IPS-20b (cell line): ENCODE data around the gene COMMD10.

Experiments
- H3K27ac ChIP-seq: one replicate; pipeline ENCODE4 v1.5.1; 2013; ENCODE audit warnings: low read length
- H3K27me3 ChIP-seq: 2 replicates; pipeline ENCODE4 v1.6.1; 2013; ENCODE audit warnings: mild to moderate bottlenecking, low read length, inconsistent platforms; ENCODE audit not compliant: insufficient read depth
- H3K36me3 ChIP-seq: 2 replicates; pipeline ENCODE4 v1.6.1; 2013; ENCODE audit warnings: low read depth, mild to moderate bottlenecking, inconsistent platforms, low read length, moderate library complexity; ENCODE audit not compliant: insufficient read depth
- H3K4me1 ChIP-seq: 2 replicates; pipeline ENCODE4 v1.6.1; 2013; ENCODE audit warnings: mild to moderate bottlenecking, control low read depth, inconsistent platforms, low read length, moderate library complexity; ENCODE audit not compliant: insufficient read depth
- H3K4me3 ChIP-seq: 2 replicates; pipeline ENCODE4 v1.5.1; 2013; ENCODE audit warnings: mild to moderate bottlenecking, low read length, inconsistent platforms
- H3K9ac ChIP-seq: 2 replicates; pipeline ENCODE4 v1.6.1; 2013; ENCODE audit warnings: low read depth, mild to moderate bottlenecking, inconsistent platforms, low read length, moderate library complexity
- H3K9me3 ChIP-seq: 2 replicates; pipeline ENCODE4 v1.6.1; 2013; ENCODE audit warnings: mild to moderate bottlenecking, low read depth, low read length, inconsistent platforms; ENCODE audit not compliant: insufficient read depth

Gene COMMD10

DNA sequence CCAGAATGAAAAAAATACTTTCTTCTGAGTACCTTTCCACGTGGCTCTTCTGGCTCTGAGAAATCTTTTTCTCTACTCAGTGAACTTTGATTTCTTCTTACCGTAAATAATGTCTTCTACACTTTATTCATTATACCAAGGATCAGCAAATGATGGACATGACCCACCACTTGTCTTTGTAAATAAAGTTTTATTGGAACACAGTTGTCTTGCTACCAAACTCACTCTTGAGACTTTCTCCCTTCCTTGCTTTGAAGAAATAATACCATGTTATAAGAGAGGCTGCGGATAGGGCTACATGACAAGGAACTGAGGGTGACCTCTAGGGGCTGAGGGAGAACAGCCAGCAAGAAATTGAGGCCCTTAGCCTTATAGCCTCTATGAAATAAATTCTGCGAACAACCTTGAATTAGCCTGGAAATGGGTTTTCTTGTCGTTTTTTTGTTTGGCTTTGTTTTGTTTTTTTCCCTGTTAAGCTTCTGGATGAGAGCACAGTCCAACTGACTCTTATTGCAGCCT lies 212.5 kb downstream of the COMMD10 start:
- Histone ChIP-seq H3K27me3 (no peaks in the 10 kb centered on the region), H3K27ac (no peak overlapping the region), H3K36me3 (no peaks in the 10 kb centered on the region), H3K9me3 (no peaks in the 10 kb centered on the region), H3K4me1 (peaks cover 3% of the 10 kb centered on the region; the same call in 1 of the 2 replicates), H3K4me3 (no peak overlapping the region), H3K9ac (no peak overlapping the region)

- Histone ChIP-seq H3K27ac (no peak overlapping the region), H3K9ac (no peak overlapping the region), H3K4me3 (no peak overlapping the region), H3K9me3 (no peaks in the 10 kb centered on the region), H3K4me1 (peaks cover 9% of the 10 kb centered on the region; the same call in 1 of the 2 replicates), H3K36me3 (no peaks in the 10 kb centered on the region), H3K27me3 (no peaks in the 10 kb centered on the region)
Measured at GRCh38 chr5:116299746-116300640, 215.2 kb downstream of the COMMD10 start.

GRCh38 chr5:116301110-116301509 lies 216.3 kb downstream of the COMMD10 start:
- Histone ChIP-seq H3K27ac (no peak overlapping the region), H3K27me3 (no peaks in the 10 kb centered on the region), H3K36me3 (0 out of 2 replicates have a peak, but pooled peaks cover 6% of the 10 kb centered on the region)

GRCh38 chr5:116303340-116303739 lies 218.5 kb downstream of the COMMD10 start:
- H3K4me3 ChIP-seq: no peak overlapping the region
- H3K27me3 ChIP-seq: no peaks in the 10 kb centered on the region
- peaks cover 9% of the 10 kb centered on the region; the same call in 1 of the 2 replicates for H3K36me3 ChIP-seq
- peaks cover 6% of the 10 kb centered on the region for H3K9me3 ChIP-seq
- H3K4me1 ChIP-seq: peaks cover 9% of the 10 kb centered on the region; the same call in 1 of the 2 replicates
- no peak overlapping the region for H3K27ac ChIP-seq
- no peak overlapping the region; the same call in 1 of the 2 replicates for H3K9ac ChIP-seq

More at GRCh38 chr5:116301110-116301509, 216.3 kb downstream of the COMMD10 start:
- peaks cover 9% of the 10 kb centered on the region; the same call in 1 of the 2 replicates for H3K4me1 ChIP-seq
- H3K9ac ChIP-seq: no peak overlapping the region
- H3K9me3 ChIP-seq: no peaks in the 10 kb centered on the region
- H3K4me3 ChIP-seq: no peak overlapping the region

- Histone ChIP-seq H3K9me3 (peaks cover 9% of the 10 kb centered on the region), H3K4me3 (no peak overlapping the region), H3K27me3 (no peaks in the 10 kb centered on the region), H3K36me3 (peaks cover 10% of the 10 kb centered on the region; the same call in 1 of the 2 replicates), H3K9ac (no peak overlapping the region; the same call in 1 of the 2 replicates), H3K4me1 (peaks cover 9% of the 10 kb centered on the region; the same call in 1 of the 2 replicates), H3K27ac (no peak overlapping the region)
Measured at GRCh38 chr5:116303810-116304209, 219.0 kb downstream of the COMMD10 start.

- Histone ChIP-seq H3K9ac (no peak overlapping the region), H3K36me3 (peaks cover 10% of the 10 kb centered on the region; the same call in 1 of the 2 replicates), H3K27me3 (no peaks in the 10 kb centered on the region), H3K4me3 (no peak overlapping the region), H3K9me3 (peaks cover 11% of the 10 kb centered on the region), H3K27ac (no peak overlapping the region), H3K4me1 (peaks cover 9% of the 10 kb centered on the region; the same call in 1 of the 2 replicates)
Measured at GRCh38 chr5:116305899-116306298, 221.1 kb downstream of the COMMD10 start.

GRCh38 chr5:116306846-116307245 lies 222.0 kb downstream of the COMMD10 start:
- Histone ChIP-seq H3K27me3 (no peaks in the 10 kb centered on the region), H3K9ac (no peak overlapping the region), H3K4me1 (peaks cover 9% of the 10 kb centered on the region; the same call in 1 of the 2 replicates), H3K36me3 (peaks cover 10% of the 10 kb centered on the region; the same call in 1 of the 2 replicates), H3K9me3 (peaks cover 11% of the 10 kb centered on the region), H3K27ac (no peak overlapping the region), H3K4me3 (no peak overlapping the region)

GRCh38 chr5:116308391-116308790 lies 223.6 kb downstream of the COMMD10 start:
- H3K4me3 ChIP-seq: no peak overlapping the region
- peaks cover 10% of the 10 kb centered on the region; the same call in 1 of the 2 replicates for H3K36me3 ChIP-seq
- peaks cover 7% of the 10 kb centered on the region; the same call in 1 of the 2 replicates for H3K4me1 ChIP-seq
- peaks cover 11% of the 10 kb centered on the region for H3K9me3 ChIP-seq
- H3K27me3 ChIP-seq: no peaks in the 10 kb centered on the region
- no peak overlapping the region for H3K27ac ChIP-seq
- H3K9ac ChIP-seq: no peak overlapping the region

DNA sequence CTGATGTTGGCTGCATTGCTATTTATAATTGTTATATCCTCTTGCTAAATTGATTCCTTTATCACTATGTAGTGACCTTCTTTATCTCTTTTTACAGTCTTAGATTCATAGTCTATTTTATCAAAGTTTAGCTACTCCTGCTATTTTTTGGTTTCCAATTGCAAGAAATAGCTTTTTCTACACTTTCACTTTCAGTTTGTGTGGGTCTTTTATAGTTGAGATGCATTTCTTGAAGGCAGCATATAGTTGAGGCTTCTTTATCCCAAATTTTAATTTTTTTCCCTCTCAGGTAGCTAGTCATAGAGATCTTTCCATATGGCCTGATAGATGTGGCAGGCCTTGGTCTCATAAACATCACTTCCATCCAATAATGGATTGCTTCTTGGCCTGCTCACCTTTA lies 228.5 kb downstream of the COMMD10 start:
- Histone ChIP-seq H3K9me3 (peaks cover 5% of the 10 kb centered on the region), H3K27ac (no peak overlapping the region), H3K36me3 (0 out of 2 replicates have a peak, but pooled peaks cover under 1% of the 10 kb centered on the region), H3K4me1 (no peaks in the 10 kb centered on the region), H3K27me3 (no peaks in the 10 kb centered on the region), H3K9ac (no peak overlapping the region), H3K4me3 (no peak overlapping the region)

DNA sequence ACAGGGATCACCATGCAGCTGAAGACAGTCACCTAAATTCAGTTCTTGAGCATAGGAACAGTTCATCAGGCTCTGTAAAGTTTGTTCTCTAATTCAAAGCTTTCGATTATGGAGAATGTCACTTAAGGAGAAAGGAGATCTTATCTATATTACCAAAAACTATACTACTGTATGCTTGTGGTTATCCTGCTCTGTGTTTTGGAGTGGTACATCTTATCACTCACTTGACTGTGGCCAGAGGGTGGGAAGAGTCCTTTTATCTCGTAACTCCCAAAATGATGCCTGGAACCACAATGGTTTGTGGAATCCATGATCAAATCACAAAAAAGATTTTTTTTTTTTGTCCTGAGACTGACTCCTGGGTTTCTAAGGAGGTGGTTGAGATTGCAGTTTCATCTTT lies 230.7 kb downstream of the COMMD10 start:
- Histone ChIP-seq H3K36me3 (no peaks in the 10 kb centered on the region), H3K9me3 (no peaks in the 10 kb centered on the region), H3K4me1 (no peaks in the 10 kb centered on the region), H3K4me3 (no peak overlapping the region), H3K27me3 (no peaks in the 10 kb centered on the region), H3K27ac (no peak overlapping the region), H3K9ac (no peak overlapping the region)

DNA sequence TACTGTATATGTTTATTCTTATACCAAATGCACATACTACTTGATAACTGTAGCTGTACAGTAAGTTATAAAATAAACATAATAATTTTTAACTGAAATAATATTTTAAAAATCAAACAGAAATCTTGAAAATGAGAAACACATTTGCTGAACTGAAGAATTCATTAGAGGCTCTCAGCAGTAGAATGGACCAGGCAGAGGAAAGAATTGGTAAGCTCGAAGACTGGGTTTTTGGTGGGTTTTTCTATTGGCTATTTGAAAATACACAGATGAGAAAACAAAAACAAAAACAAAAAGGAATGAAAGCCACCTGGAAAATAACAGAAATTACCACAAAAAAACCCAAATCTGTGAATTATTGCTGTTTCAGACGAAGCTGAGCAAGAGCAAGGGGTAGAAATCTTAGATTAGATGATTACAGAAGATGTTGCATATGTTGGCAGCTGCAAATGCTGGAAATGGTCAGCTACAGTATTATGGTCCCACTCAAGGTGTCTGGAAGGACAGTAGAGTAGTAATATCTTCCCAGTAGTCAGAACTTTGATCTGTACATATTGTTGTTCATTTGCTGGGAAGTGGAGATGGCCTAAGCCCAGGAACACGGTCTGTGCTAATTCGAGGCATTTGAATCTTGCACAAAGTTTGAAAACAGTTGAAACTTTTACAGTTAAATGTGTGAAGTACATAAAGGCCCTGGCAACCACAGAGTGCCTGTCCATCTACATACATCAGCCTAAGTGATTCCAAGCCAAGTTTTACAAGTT lies 233.4 kb downstream of the COMMD10 start:
- Histone ChIP-seq H3K4me1 (no peaks in the 10 kb centered on the region), H3K4me3 (no peak overlapping the region), H3K9ac (no peak overlapping the region), H3K9me3 (no peaks in the 10 kb centered on the region), H3K36me3 (no peaks in the 10 kb centered on the region), H3K27me3 (no peaks in the 10 kb centered on the region), H3K27ac (no peak overlapping the region)
